DMS 273 (cell line): ENCODE results near the gene SIGLEC11.
"Not testable (repeated sequence)": the region's sequence is repeated elsewhere in the genome, so short reads cannot be mapped to it uniquely, and the experiment has no call there.

ENCODE experiments used
- DNase-seq: peaks from one replicate; lab custom pipeline; 2025; ENCODE audit not compliant: unreplicated experiment; lab: John Stamatoyannopoulos, UW

The SIGLEC11 gene

DNA sequence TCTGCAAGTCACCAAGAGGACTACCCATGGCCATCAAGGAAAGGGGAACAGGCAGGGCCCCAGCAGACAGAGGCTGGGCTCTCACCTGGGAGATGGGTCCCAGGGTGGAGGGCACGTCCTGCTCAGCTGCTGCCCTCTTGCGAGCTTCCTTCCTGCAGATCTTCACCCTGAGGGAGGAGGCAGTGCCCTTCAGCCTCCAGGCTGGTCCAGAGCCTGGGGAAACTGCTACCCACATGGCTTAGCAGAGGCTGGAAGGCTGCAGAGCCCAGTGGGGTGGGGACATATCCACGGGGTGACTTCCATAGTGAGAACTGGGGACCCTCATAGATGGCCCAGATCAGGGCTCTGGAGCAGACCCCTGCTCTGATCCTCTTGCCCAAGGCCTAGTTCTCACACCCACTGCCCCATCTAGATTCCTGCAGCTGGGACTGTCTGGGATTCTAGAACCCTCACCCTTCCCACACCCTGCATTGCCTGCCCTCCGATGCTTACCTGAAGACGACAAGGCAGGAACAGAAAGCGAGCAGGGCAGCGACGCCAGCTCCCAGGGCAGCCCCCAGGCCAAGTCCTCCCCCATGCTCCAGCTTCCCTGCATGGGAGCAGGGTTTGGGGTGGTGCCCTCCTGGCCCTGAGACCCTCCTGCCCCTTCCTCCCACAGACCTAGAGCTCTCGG is 9.0 kb downstream of the SIGLEC11 start:
- no peak for DNase-seq

DNA sequence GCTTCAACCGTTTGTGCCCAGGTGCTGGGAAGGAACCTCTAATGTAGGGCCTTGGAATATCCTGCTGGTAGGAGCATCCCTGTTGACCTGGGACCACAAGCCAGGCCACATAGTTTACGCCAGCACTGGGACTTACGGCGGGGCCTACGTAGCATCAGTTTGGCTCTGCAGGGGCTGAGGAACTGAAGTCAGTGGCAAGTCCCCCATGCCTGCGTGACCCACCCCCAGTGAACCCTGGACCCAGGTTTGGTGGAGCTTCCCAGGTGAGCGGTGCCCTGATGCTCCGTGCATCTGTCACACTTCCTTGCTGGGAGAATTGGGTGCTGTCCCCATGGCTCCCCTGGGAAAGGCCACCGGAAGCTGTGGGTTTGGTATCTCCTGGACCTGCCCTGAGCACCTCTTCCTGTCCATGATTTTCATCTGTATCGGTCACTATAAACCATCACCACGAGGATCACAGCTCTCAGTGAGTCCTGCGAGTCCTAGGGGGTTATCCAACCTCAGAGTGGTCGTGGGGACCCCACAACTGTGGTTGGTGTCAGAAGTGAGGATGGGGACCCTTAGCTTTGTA is 9.9 kb downstream of the SIGLEC11 start:
- DNase-seq: no peak

DNA sequence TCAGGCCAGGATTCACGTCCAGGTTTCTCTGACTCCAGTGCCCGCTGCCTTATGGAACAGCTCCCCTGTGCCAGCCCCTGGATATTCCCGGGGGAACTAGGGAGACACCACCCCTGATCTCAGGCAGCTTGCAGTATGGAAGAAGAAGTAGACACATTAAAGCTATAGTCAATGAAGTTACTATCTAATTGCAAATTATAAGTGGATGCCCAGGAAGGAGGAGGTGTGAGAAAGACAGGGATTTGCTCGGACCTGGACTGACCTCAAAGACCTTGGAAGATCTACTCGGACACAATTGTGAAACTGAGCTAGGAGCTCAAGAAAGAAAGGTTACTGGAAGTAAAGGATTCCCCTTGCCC is 10.4 kb downstream of the SIGLEC11 start:
- DNase-seq: no peak

DNA sequence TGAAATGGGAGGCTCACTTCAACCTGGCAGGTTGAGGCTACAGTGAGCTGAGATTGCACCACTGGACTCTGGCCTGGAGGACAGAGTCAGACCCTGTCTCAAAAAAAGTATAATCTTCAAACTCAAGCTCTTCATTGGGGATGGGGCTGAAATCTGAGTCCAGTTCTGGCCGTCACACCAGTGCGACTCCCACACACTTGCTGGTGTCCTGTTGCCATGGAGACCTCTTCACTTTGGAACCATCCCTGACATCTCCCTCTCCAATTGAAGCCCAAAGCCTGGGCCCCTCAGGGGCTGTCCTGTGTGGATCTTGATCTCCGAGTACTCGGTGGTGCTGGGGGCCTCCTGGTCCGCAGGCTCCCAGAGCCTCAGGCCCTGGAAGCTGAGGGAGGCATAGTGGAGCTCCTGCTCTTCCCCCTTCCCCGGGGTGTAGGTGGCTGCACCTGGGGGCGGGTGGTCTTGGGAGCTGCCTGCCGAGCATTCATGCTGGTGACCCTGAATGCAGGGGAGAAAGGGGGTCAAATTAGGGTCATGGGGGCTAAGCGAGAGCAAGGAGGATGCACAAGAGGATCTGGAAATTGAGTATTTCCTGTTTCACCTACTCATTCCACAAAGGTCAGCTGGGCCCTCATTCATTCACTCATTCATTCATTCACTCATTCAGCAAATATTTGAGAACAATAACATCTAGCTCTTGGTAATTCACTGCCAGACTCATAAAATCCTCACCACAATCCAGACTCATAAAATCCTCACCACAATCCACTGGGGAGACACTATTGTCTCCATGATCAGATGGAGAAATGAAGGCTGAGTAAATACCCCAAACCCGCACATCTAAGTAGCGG is 11.0 kb downstream of the SIGLEC11 start:
- DNase-seq: peak; percentile 30

DNA sequence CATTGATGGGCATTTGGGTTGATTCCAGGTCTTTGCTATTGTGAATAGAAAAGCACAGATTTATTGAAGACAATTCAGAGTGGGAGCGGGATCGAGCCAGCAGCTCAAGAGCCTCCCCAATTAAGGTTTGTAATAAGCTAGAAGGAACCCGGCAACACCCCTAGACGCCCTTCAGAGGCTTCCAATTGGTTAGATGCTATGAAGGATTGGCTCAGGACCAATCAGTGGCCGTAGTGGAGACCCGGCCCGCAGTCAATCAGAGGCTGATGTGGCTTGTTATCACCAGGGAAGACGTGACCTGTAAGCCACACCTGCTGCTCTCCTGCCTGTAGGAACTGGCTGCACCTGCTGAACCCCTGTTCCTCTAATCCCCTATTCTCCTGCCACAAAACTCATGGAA is 14.6 kb downstream of the SIGLEC11 start:
- DNase-seq: peak; percentile 47

DNA sequence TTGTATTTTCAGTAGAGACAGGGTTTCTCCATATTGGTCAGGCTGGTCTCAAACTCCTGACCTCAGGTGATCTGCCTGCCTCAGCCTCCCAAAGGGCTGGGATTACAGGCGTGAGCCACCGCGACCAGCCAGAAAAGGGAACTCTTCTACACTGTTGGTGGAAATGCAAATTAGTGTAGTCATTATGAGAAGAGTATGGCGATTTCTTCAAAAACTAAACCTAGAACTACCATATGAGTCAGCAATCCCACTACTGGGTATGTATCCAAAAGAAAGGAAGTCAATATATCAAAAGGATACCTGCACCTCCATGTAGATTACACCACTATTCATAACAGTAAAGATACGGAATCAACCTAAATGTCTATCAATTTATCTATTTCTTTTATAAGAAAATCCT is 16.4 kb downstream of the SIGLEC11 start:
- DNase-seq: not testable (repeated sequence)

DNA sequence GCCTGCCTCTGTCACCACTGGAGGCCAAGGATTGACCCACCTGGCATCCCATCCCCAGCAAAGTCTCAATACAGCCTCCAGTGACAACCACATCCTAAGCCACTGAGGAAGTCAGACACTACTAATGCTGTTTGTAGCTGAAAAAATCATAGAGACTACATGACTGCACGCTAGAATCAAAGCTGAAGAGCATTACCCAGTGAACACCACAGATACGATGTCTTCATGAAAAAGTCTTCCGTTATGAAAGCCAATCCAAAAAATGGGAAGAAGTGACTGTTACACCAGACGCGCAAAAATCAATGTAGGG is 20.5 kb downstream of the SIGLEC11 start:
- no peak for DNase-seq

DNA sequence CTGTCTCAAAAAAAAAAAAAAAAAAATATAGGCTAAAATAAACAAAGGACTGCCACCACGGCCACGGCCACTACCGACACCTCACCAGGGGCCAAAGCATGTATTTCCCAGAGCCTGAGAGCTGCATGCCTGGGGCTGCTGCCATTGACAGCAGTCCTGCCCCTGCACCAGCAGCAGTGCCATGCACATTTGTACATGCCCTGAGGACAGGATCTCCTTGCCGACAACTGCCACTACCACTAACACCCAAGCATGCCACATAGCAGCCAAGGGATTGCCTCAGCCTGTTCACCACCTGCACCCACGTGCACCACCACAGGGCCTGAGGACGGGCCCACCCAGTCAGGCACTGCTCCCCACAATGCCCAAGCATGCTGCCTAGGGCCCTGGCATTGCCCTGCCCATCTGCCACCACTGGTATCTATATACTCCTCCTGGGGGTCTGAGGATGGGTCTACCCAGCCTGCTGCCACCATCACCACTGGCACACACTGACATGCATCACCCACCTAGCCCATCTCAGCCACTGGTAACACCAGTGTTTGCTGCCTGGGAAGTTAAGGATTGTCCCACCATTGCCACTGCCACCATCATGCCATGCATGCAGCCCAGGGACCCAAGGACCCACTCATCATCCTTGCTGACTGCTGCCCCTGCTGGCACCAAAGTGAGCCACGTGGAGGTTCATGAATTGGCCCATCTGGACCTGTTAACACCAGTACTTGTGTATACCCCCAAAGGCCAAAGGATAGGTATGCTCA is 21.1 kb downstream of the SIGLEC11 start:
- peak; percentile 48 for DNase-seq

DNA sequence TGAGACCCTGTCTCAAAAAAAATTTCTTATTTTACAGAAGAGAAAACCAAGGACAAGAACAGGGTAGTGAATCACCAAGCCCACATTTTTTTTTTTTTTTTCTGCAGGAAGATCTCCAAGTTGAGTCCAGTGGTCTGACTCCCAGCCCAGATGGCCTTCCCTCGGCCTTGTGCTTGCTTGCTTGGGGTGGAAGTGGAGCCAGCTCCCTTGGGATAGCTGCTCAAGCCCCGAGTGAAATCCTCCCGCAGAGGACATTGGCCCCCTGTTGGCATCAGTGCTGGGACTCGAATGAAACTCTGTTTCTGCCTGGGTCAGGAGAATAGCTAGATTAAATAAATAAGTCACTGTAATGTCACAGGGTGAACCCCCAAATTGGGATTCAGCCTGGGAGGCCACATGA is 22.3 kb downstream of the SIGLEC11 start:
- no peak for DNase-seq

DNA sequence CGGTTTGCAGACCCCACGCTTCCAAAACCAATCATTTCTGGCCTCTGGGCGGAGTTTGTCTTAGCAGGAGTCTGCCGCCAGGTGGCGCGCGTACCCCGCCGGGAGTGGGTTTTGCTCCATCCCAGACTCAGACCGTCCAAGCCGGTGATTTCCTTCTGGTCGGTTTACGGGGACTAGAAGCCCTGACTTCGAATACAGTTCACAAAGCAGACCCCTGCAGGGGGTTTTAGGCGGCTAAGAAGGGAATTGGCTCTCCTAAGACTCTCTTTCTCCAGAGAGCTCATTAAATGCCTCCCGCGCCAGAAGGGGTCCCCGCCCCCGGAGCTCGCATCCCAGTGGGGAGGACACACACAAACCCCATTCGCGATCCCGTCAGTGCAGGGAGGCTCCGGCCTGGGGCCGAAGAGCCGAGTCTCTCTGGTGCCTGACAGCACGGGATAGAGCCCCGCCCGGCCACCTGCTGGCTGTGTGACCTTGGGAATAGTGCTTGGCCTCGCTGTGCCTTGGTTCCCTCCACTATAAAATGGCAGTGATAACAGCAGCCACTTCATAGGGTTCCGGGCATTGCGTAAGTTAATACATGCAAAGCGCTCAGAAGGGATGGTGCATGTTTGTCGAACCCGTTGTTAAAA is 23.1 kb downstream of the SIGLEC11 start:
- peak; percentile 91 for DNase-seq

DNA sequence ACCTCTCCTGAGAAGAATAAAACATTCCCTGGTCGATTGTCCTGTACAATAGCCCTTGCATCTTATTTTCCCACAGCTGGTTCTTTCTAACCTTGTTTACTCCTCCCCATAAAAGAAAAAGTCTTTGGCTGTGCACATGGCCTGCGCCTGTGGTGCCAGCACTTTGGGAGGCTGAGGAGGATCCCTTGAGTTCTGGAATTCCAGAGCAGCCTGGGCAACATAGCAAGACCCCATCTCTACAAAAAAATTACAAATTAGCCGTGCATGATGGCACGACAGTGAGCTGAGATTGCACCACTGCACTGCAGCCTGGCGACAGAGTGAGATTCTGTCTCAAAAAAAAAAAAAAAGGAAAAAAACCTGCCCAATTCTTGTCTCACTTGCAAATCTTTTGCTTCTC is 24.4 kb downstream of the SIGLEC11 start:
- DNase-seq: no peak

DNA sequence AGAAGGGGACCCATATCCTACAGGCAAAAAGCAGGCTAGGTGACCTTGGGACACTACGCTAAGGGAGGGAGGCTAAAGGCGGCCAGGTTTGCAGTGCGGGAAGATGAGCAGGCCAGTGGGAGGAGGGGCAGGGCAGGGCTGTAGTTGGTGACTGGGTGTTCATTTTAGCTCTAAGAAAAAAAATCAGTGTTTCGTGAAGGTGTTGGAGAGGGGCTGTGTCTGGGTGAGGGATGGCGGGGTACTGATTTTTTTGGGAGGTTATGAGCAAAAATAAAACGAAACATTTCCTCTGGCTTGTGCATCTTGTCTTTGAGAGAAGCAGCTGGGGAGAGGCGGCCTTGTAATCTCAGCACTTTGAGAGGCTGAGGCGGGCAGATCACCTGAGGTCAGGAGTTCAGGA is 27.3 kb downstream of the SIGLEC11 start:
- no peak for DNase-seq

DNA sequence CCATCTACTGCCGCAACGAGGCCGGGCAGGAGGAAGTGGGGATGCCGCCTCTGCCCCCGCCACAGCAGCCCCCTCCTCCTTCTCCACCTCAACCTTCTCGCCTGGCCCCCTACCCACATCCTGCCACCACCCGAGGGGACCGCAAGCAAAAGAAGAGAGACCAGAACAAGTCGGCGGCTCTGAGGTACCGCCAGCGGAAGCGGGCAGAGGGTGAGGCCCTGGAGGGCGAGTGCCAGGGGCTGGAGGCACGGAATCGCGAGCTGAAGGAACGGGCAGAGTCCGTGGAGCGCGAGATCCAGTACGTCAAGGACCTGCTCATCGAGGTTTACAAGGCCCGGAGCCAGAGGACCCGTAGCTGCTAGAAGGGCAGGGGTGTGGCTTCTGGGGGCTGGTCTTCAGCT is 28.2 kb downstream of the SIGLEC11 start:
- DNase-seq: no peak

DNA sequence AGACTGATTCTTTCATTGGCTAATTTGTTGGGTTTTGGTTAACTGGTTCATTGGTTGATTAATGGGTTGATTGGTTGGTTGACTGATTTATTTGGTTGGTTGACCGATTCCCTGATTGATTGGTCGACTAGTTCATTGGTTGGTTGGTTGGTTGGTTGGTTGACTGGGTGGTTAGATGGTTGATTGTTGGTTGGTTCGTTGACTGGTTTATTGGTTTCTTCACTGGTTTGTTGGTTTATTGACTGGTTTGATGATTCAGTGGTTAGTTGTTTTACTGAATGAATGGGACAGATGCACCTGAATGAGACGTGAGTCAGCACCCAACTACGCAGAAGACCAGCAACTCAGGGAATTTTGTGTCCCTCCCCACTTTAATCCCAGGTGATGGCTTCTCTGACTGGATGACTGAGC is 28.9 kb downstream of the SIGLEC11 start:
- DNase-seq: no peak

DNA sequence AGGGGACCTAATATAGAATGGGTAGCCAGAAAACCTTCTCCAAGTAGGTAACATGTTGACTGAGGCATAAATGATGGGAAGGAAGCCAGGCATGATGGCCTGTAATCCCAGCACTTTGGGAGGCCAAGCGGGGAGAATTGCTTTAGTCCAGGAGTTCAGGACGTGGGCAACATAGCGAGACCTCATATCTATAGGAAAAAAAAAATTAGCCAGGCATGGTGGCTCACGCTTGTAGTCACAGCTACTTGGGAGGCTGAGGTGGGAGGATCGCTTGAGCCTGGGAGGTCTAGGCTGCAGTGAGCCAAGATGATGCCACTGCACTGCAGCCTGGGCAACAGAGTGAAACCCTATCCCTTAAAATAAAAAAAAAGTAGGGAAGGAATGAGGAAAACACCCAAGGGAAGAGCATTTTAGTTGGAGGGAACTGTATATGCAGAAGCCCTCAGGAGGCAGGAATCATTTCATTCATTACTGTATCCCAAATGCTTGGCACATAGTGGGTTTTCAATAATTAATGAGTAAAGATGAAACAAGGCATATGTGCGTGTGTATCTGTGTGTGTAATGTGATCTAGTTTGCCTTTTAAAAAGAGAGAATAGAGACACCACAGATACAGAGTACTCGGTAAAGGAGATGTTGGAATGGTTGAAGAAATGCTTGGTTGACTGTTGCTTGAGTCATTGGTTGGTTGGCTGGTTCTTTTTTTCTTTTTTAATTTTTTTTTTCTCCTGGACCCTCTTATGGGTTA is 29.5 kb downstream of the SIGLEC11 start:
- no peak for DNase-seq

DNA sequence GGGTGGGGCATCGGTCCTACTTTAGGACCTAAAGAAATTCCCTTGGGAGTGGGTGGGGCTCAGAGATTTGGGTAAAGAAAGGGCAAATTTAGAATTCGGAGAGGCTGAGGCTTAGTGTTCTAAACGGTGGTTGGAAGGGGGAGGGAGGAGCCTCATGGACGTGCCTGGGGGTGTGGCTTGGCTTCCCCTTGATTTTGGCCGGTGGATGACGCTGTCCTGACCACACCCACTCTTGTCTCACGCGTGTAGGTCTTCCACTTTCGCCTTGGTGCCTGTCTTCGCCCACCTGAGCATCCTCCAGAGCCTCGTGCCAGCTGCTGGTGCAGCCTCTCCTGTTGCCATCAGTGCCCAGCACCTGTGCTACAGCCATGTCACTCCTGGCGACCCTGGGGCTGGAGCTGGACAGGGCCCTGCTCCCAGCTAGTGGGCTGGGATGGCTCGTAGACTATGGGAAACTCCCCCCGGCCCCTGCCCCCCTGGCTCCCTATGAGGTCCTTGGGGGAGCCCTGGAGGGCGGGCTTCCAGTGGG is 30.4 kb downstream of the SIGLEC11 start:
- no peak for DNase-seq

DNA sequence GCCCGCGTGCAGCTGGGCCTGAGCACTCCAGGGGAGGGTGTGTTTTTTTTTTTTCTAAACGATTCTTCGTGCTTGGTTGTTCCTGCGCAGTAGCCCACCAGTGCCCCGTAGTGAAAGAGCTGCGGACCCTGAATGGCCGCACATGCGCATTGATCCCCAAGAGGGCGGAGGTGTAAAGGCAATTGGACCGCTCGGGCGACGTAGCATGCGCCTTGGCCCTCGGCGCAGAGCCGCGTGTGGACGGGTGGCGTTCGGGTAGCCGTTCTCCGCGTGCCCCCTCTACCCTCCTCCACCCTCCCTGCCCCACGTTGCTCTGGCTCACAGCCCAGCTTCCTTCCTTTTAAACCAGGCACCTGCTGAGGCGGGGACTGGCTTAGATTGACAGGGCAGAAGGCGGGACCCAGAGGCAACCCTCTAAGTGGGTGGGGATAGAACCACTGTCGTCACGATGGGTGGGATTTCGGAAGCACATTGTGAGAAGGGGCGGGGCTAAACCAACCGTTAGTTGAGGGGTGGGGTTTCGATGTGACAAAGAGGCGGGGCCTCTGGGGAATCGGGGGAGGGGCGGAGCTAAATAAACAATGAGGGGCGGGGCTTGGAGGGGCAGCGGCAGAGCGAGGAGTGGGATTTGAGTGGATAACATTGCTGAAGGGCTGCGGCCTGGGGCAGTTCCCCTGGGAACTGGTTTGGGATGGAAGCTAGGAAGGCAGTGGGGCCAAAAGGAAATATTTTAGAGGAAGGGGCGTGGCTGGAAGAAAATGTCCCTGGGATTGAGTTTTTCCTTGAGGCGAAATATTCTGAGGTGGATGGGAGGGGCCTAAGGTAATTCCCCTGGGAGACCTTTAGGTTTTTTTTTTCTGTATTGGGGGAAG is 31.1 kb downstream of the SIGLEC11 start:
- peak; percentile 97 for DNase-seq

DNA sequence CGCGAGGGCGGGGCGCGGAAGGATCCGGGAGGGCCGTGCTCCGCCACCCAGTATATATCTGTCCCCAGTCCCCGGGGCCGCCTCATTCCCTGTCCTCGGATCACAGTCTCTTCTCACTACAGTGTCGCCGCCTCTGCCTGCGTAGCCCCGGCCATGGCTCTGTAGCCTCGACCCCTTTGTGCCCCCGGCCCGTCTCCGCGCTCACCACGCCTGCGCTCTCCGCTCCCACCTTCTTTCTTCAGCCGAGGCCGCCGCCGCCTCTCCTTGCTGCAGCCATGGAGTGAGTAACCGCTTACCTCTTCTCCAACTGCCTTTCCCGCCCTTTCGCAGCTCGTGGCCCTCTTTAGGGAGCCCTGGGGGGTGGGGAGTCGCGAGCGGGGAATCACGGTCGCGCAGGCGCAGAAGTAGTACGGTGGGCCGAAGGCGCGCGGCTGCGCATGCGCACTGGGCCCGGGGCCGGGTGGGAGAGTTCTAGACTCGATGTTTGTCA is 31.8 kb downstream of the SIGLEC11 start, which contains the start of the genes ATF5 and NUP62:
Gene ATF5 (plus strand): TSS at position 85 of the 490 bp plus-strand sequence. CDS start 1,646 bp downstream, outside the sequence.
Gene NUP62 (minus strand): TSS at position 384 of the 490 bp plus-strand sequence. CDS start 19,697 bp downstream, outside the sequence.
- DNase-seq: peak; percentile 97
